BLaER1 treated with 17β-estradiol and CSF1 and Interleukin-3, amounts not matched to agents 10 nM and 100 nM (cell line): ENCODE data around the gene P4HB.

Experiments
- H3K27ac ChIP-seq, 11 experiments: shearing (Covaris generic); formaldehyde crosslinking; 2 replicates each; pipeline ENCODE4 v1.8.1; 2022
- H3K27me3 ChIP-seq, 11 experiments: shearing (Covaris generic); formaldehyde crosslinking; 2 replicates each; pipeline ENCODE4 v1.8.1; 2022
- H3K36me3 ChIP-seq, 11 experiments: shearing (Covaris generic); formaldehyde crosslinking; 2 replicates each; pipeline ENCODE4 v1.8.1; 2022
- H3K4me1 ChIP-seq, 10 experiments: shearing (Covaris generic); formaldehyde crosslinking; 2 replicates each; pipeline ENCODE4 v1.8.1; 2022
- H3K4me2 ChIP-seq, 11 experiments: shearing (Covaris generic); formaldehyde crosslinking; 2 replicates each; pipeline ENCODE4 v1.8.1; 2022
- H3K4me3 ChIP-seq, 10 experiments: shearing (Covaris generic); formaldehyde crosslinking; 2 replicates each; pipeline ENCODE4 v1.8.1; 2022
- H3K9ac ChIP-seq, 11 experiments: shearing (Covaris generic); formaldehyde crosslinking; 2 replicates each; pipeline ENCODE4 v1.8.1; 2022
- H3K9me3 ChIP-seq, 11 experiments: shearing (Covaris generic); formaldehyde crosslinking; replicated peaks in 1 of 11; 2 replicates each; pipeline ENCODE4 v1.8.1; 2022
- H4K20me1 ChIP-seq, 11 experiments: shearing (Covaris generic); formaldehyde crosslinking; 2 replicates each; pipeline ENCODE4 v1.8.1; 2022
- Cebpa-rat ChIP-seq, 11 experiments: shearing (Covaris generic); IDR thresholded peaks; 2 replicates each; pipeline ENCODE4 v1.8.1; 2022

Gene P4HB

DNA sequence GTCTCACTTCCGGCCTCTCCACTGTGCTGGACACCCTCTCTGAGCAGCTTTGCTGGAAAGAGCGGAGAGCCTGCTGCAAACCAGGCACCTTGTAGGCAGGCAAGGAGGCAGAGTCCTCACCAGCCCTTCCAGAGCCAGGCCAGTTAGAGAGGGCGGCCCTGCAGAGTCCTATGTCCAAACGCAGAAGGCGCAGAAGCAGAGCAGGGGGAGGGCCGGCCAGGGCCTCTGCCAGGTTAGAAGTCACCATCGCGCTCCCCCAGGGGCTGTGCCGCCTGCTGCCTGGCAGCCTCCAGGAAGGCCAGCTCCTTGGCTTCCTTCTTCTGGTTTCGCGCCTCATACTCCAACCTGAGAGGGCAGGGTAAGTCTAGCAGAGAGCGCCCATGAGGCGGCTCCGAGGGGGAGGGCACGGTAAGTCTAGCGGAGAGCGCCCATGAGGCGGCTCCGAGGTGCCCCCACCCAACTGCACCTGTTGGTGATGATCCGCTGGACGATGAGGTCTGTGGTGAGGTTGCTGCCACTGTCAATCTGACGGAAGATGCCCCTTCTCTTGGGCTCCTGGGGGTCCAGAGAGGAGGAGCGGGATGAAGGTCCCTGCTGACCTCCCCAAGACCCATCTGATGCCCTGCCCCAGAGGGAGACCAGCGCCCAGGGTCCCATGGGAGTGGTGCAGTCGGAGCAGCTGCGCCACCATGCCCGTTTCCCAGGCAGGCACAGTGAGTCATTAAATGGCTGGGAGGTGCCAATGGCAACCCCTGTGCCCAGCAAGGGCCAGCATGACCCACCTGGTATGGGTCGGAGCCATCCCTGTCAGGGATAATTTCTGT lies 44.5 kb upstream of the P4HB start:
- H3K27ac ChIP-seq, result no peak overlapping the region
- no peaks in the 10 kb centered on the region for H3K9me3 ChIP-seq
- peak overlapping the region in 2 of 11 experiments; percentile 4 to 41; a peak in 3 of 22 replicates for H3K9ac ChIP-seq
- peak overlapping the region; percentile 15 to 72 (median 64); a peak in 20 of 22 replicates for H3K4me2 ChIP-seq
- H3K4me3 ChIP-seq, result no peak overlapping the region
- peaks cover 22 to 56% (median 41%) of the 10 kb centered on the region in 10 experiments; a peak in 19 of 20 replicates for H3K4me1 ChIP-seq
- H3K36me3 ChIP-seq, result peaks cover 39 to 87% (median 68%) of the 10 kb centered on the region in 11 experiments
- H4K20me1 ChIP-seq, result peaks cover 14 to 100% (median 87%) of the 10 kb centered on the region in 11 experiments; a peak in 21 of 22 replicates
- peaks cover 40 to 50% (median 46%) of the 10 kb centered on the region in 11 experiments for H3K27me3 ChIP-seq
- TF ChIP-seq Cebpa-rat (IDR thresholded peaks at IDR 0.05), result no peak

DNA sequence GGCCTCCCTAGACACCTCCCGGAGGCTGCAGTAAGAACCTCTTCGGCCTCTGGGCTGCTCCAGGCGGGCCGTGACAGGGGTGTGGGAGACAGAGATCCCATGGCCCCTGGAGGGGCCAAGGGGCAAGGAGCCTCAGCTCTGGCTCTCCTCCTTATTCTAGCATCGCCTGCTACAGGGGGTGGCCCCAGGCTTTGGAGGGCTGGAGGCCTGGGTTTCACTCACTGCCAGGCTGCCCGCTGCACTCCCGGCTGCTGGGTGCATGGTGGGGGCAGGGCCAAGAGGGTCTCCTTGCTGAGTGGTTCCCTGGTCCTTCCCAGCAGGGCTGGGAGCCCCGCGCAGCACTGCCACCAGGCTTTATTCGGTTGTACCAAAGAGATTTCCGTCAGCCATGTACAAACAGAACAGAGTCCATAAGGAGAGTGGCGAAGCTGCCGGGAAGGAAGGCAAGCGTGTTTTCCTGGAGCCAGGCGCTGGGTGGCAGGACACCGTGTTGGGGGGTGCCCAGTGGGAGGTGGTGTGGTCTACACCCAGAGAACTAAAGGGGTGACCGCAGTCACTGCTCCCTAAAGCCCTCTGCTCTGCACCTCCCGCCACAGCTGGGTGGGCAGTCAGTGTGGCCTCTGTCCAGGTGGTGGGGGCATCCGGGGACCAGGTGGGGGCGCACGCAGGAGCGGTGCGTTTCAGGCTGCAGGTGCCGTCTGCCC lies 43.7 kb upstream of the P4HB start:
- peaks cover 19 to 48% (median 33%) of the 10 kb centered on the region in 10 experiments; a peak in 19 of 20 replicates for H3K4me1 ChIP-seq
- no peak overlapping the region for H3K27ac ChIP-seq
- H3K9ac ChIP-seq, result no peak overlapping the region; a peak in 2 of 22 replicates
- no peak for TF ChIP-seq Cebpa-rat (IDR thresholded peaks at IDR 0.05)
- H3K9me3 ChIP-seq, result no peaks in the 10 kb centered on the region
- peaks cover 18 to 100% (median 87%) of the 10 kb centered on the region in 11 experiments; a peak in 21 of 22 replicates for H4K20me1 ChIP-seq
- no peak overlapping the region for H3K4me3 ChIP-seq
- H3K36me3 ChIP-seq, result peaks cover 46 to 88% (median 70%) of the 10 kb centered on the region in 11 experiments
- peak overlapping the region in 9 of 11 experiments; percentile 58 to 72 (median 67); a peak in 17 of 22 replicates for H3K4me2 ChIP-seq
- peaks cover 40 to 52% (median 47%) of the 10 kb centered on the region in 11 experiments for H3K27me3 ChIP-seq

DNA sequence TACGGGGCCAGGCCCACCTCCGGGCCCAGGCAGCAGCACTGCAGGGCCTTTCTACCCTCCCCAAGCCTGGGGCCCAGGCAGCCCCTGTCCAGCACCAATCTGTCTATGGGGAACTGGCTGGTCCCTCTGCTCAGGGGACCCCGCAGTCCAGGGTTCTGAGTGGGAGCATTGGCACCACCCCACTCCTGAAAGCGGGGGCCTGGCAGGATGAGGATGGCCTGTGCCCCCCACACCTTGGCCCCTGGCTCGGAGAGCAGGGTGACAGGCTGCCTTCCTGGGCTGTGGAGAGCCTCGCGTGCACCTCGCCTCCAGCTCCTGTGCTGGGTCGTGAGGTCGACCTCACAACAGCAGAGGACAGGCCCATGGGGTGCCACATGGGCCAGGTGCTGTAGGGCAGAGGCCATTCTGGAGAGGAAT lies 43.1 kb upstream of the P4HB start:
- no peak overlapping the region for H3K27ac ChIP-seq

DNA sequence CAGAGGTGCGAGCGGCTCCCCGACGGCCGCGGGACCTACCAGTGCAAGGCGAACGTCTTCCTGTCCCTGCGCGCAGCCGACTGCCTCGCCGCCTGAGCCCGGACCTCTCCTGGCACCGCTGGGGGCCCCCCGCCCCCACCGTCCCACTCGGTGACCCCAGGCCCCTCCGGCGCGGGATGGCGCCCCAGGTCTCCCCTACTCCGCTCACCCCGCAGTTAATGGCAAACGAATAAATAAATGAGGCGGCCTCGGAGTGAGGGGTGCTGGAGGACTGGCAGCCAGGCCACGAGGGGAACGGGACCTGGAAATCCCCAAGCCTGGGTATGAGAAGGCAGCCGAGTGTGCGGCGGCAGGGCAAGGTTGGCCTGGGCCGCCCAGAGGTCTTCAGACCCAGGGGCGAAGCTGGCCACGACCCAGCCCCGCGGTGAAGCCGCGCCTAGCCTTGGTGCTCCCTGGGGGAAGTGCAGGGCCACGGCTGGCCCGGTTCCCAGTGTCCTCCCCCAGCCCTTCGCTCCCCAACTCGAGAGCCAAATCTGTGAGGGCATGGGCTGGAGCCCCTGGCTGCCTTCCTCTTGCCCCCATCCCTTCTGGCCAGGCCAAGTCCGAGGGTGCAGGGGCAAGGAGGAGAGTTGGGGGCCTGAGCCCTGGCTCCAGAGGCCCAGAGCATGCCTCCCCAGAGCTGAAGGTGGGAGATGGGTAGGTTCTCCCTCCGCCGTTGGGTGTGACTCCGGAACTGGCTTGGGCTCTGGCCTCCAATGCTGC lies 42.5 kb upstream of the P4HB start:
- Histone ChIP-seq H3K36me3 (peaks cover 58 to 88% (median 71%) of the 10 kb centered on the region in 11 experiments), H3K4me1 (peaks cover 19 to 47% (median 30%) of the 10 kb centered on the region in 10 experiments; a peak in 19 of 20 replicates), H3K4me2 (peak overlapping the region in 8 of 11 experiments; percentile 4 to 67 (median 58); a peak in 13 of 22 replicates), H3K9me3 (no peaks in the 10 kb centered on the region), H3K27ac (no peak overlapping the region), H3K27me3 (peaks cover 40 to 52% (median 47%) of the 10 kb centered on the region in 11 experiments), H4K20me1 (peaks cover 23 to 100% (median 89%) of the 10 kb centered on the region in 11 experiments; a peak in 21 of 22 replicates), H3K4me3 (peak overlapping the region in 2 of 10 experiments; percentile 16 to 34; a peak in 2 of 20 replicates), H3K9ac (peak overlapping the region in 1 of 11 experiments; percentile 20; a peak in 1 of 22 replicates)
- no peak for TF ChIP-seq Cebpa-rat (IDR thresholded peaks at IDR 0.05)

More for the DNA sequence above, 43.1 kb upstream of the P4HB start:
- Histone ChIP-seq H3K4me3 (no peak overlapping the region), H3K9me3 (no peaks in the 10 kb centered on the region), H3K4me2 (0 out of 22 replicates have a peak overlapping the region, but pooled peaks of 1 of the 11 experiments have one; percentile 62), H3K36me3 (peaks cover 53 to 88% (median 71%) of the 10 kb centered on the region in 11 experiments), H3K9ac (no peak overlapping the region), H3K27me3 (peaks cover 40 to 52% (median 47%) of the 10 kb centered on the region in 11 experiments), H3K4me1 (peaks cover 19 to 49% (median 32%) of the 10 kb centered on the region in 10 experiments; a peak in 19 of 20 replicates), H4K20me1 (peaks cover 23 to 100% (median 89%) of the 10 kb centered on the region in 11 experiments; a peak in 21 of 22 replicates)
- no peak for TF ChIP-seq Cebpa-rat (IDR thresholded peaks at IDR 0.05)

- Histone ChIP-seq H3K4me1 (peaks cover 17 to 40% (median 28%) of the 10 kb centered on the region in 10 experiments; a peak in 19 of 20 replicates), H4K20me1 (peaks cover 23 to 100% (median 89%) of the 10 kb centered on the region in 11 experiments; a peak in 21 of 22 replicates), H3K27ac (no peak within 1 kb of the TSS), H3K36me3 (peaks cover 58 to 88% (median 72%) of the 10 kb centered on the region in 11 experiments), H3K4me2 (peak within 1 kb of the TSS in 9 of 11 experiments; percentile 4 to 67 (median 55); a peak in 13 of 22 replicates), H3K9me3 (no peaks in the 10 kb centered on the region), H3K4me3 (peak within 1 kb of the TSS in 4 of 10 experiments; percentile 12 to 47 (median 25); a peak in 3 of 20 replicates), H3K27me3 (peaks cover 40 to 52% (median 47%) of the 10 kb centered on the region in 11 experiments), H3K9ac (peak within 1 kb of the TSS in 1 of 11 experiments; percentile 20; a peak in 1 of 22 replicates)
- TF ChIP-seq Cebpa-rat (IDR thresholded peaks at IDR 0.05), result no peak
Measured at GRCh38 chr17:81902023-81902652, 41.8 kb upstream of the P4HB start, which contains the start of gene NPB. Gene NPB, plus strand, starts transcription at chr17:81902238. Its CDS starts 40 bp downstream, at chr17:81902278.

DNA sequence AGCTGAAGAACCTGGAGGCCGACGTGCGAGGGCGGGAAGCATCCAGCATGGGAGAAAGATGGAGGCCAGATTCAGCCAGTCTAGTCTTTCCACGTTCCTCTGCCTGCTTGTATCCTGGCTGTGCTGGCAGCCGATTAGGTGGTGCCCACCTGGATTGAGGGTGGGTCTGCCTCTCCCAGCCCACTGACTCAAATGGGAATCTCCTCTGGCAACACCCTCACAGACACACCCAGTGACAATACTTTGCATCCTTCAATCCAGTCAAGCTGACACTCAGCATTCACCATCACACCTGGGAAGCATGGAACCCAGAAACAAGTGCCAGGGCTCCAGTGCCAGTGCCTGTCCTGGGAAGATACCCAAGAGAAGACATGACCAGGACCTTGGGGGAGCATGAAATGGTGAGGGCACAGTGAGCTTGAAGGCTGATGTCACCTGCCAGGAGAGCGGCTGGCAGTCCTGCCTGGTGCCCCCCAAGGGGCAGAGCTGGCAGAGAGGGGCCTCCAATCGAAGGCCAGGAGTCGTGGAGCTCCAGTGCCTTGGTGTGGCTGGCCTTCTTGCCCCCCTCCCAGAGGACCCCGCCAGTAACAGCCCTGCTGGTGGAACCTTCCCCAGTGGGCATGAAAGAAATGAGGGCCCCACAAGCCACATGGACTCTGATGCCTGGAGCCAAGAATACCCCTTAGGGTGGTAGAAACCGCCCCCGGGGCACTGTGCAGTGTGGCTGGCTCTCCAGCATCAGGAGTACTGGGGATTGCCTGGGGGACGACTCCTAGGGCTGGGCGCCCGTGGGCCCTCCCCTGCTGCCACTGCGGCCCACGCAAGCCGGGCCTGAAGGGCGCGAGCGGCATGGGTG lies 41.1 kb upstream of the P4HB start:
- Histone ChIP-seq H3K4me1 (peaks cover 16 to 37% (median 28%) of the 10 kb centered on the region in 10 experiments; a peak in 19 of 20 replicates), H3K4me2 (peak overlapping the region in 2 of 11 experiments; percentile 67; a peak in 4 of 22 replicates), H3K27ac (no peak overlapping the region), H3K4me3 (peak overlapping the region in 1 of 10 experiments; percentile 11; a peak in 1 of 20 replicates), H4K20me1 (peaks cover 23 to 96% (median 88%) of the 10 kb centered on the region in 11 experiments; a peak in 21 of 22 replicates), H3K9me3 (no peaks in the 10 kb centered on the region), H3K27me3 (peaks cover 40 to 52% (median 47%) of the 10 kb centered on the region in 11 experiments), H3K36me3 (peaks cover 59 to 88% (median 73%) of the 10 kb centered on the region in 11 experiments), H3K9ac (no peak overlapping the region)
- TF ChIP-seq Cebpa-rat (IDR thresholded peaks at IDR 0.05), result no peak
